Endothelial cell of umbilical vein (primary cell): ENCODE data around the gene ZFYVE21. TPM values are rescaled to one million over a fixed set of nuclear protein-coding genes. Genes with fewer than 3 reads are reported as not detected.

Source experiments
- BruUV-seq: library from RNA; stranded (reverse); fragments of 400-500 nt; replicated peaks from 2 replicates; lab custom pipeline; 2021; lab: Mats Ljungman, UMichigan
- CTCF ChIA-PET: fragments of 300-600, 350-600 bp; sonication (Branson Sonifier 250); formaldehyde crosslinking; loops from one replicate; lab custom pipeline; 2021; ENCODE audit warnings: antibody characterized with exemption, inconsistent platforms; lab: Charles Lee
- POLR2A ChIA-PET: fragments of 300-600, 350-600 bp; sonication (Branson Sonifier 250); formaldehyde crosslinking; loops from one replicate; lab custom pipeline; 2021; ENCODE audit warnings: antibody characterized with exemption, inconsistent platforms; lab: Charles Lee
- DNase-seq: peaks from one replicate; pipeline ENCODE4 v3.0.0-alpha.2; 2011; ENCODE audit warnings: low read depth, low spot score
- FAIRE-seq: peaks from 2 replicates; lab custom pipeline; 2011; peaks lifted over from hg19 to GRCh38; lab: Jason Lieb, UNC
- H2AFZ ChIP-seq: 2 replicates; pipeline ENCODE4 v1.6.0; 2012; ENCODE audit warnings: low read depth, low read length, control low read depth, inconsistent platforms
- H3K27ac ChIP-seq: 2 replicates; pipeline ENCODE4 v1.5.1; 2011; ENCODE audit warnings: low read depth, mild to moderate bottlenecking, control low read depth, low read length, moderate library complexity; ENCODE audit not compliant: insufficient read depth
- H3K27me3 ChIP-seq, 2 experiments: 2 replicates each; pipeline versions ENCODE4 v1.6.0 to v1.6.1; 2011; ENCODE audit warnings: low read length in 2 of 2, mixed read lengths in 1 of 2; ENCODE audit not compliant: control insufficient read depth in 2 of 2, insufficient read depth in 2 of 2
- H3K36me3 ChIP-seq, 2 experiments: 2 replicates in 1 of 2; 3 replicates in 1 of 2; pipeline ENCODE4 v1.5.1; 2011; ENCODE audit warnings: low read length in 2 of 2, mild to moderate bottlenecking in 1 of 2, moderate library complexity in 1 of 2; ENCODE audit not compliant: control insufficient read depth in 2 of 2, insufficient read depth in 2 of 2; ENCODE audit errors: extremely low read depth in 1 of 2
- H3K4me1 ChIP-seq: 3 replicates; pipeline ENCODE4 v1.5.1; 2011; ENCODE audit warnings: mild to moderate bottlenecking, low read length; ENCODE audit not compliant: control insufficient read depth, insufficient read depth; ENCODE audit errors: extremely low read depth
- H3K4me2 ChIP-seq: 2 replicates; pipeline ENCODE4 v1.6.1; 2011; ENCODE audit warnings: low read length, control low read depth, mixed read lengths; ENCODE audit not compliant: insufficient read depth
- H3K4me3 ChIP-seq, 3 experiments: fragments of 200-600 bp in 1 of 3; sonication (generic), shearing (Covaris generic) in 1 of 3; replicated peaks in 1 of 3; 2 replicates each; pipeline ENCODE4 v1.5.1; 2011 to 2016; ENCODE audit warnings: control low read depth in 3 of 3, low read length in 3 of 3, mild to moderate bottlenecking in 2 of 3, inconsistent platforms in 1 of 3, low read depth in 1 of 3, moderate library complexity in 1 of 3; ENCODE audit not compliant: insufficient read depth in 1 of 3
- H3K79me2 ChIP-seq: 2 replicates; pipeline ENCODE4 v1.6.0; 2012; ENCODE audit warnings: low read length, inconsistent platforms; ENCODE audit not compliant: control insufficient read depth, insufficient read depth
- H3K9ac ChIP-seq: replicated peaks from 2 replicates; pipeline ENCODE3; 2011; ENCODE audit warnings: low read length, control low read depth; ENCODE audit not compliant: insufficient read depth; ENCODE audit errors: extremely low read depth
- H3K9me1 ChIP-seq: replicated peaks from 3 replicates; pipeline ENCODE4 v1.6.0; 2011; ENCODE audit warnings: mild to moderate bottlenecking, low read length; ENCODE audit not compliant: control insufficient read depth, insufficient read depth; ENCODE audit errors: extremely low read depth
- H3K9me3 ChIP-seq: replicated peaks from 2 replicates; pipeline ENCODE4 v1.5.1; 2012; ENCODE audit warnings: low read length, inconsistent platforms; ENCODE audit not compliant: control insufficient read depth, insufficient read depth
- H4K20me1 ChIP-seq: replicated peaks from 2 replicates; pipeline ENCODE3; 2011; ENCODE audit warnings: mild to moderate bottlenecking, low read length; ENCODE audit not compliant: control insufficient read depth, insufficient read depth; ENCODE audit errors: extremely low read depth
- EZH2 ChIP-seq: IDR thresholded peaks from 2 replicates; pipeline ENCODE4 v1.6.1; 2012; ENCODE audit warnings: borderline replicate concordance, low read depth, mild to moderate bottlenecking, moderate library complexity, low read length, inconsistent platforms; ENCODE audit not compliant: severe bottlenecking
- FOS ChIP-seq: IDR thresholded peaks from 2 replicates; pipeline ENCODE4 v1.6.1; 2011; ENCODE audit warnings: mild to moderate bottlenecking, low read length, moderate library complexity, borderline replicate concordance; ENCODE audit not compliant: insufficient read depth
- JUN ChIP-seq: IDR thresholded peaks from 2 replicates; pipeline ENCODE4 v1.6.1; 2011; ENCODE audit warnings: borderline replicate concordance, low read depth; ENCODE audit not compliant: insufficient read length, insufficient read depth
- MYC ChIP-seq: IDR thresholded peaks from one replicate; pipeline ENCODE4 v1.6.1; 2011; ENCODE audit warnings: mild to moderate bottlenecking, low read depth, low read length
- POLR2A ChIP-seq: IDR thresholded peaks from 2 replicates; pipeline ENCODE4 v1.6.1; 2012; ENCODE audit warnings: low read depth, mild to moderate bottlenecking, control low read depth, low read length
- POLR2AphosphoS5 ChIP-seq: IDR thresholded peaks from 2 replicates; pipeline ENCODE4 v1.6.1; 2012; ENCODE audit warnings: low read depth, mild to moderate bottlenecking, control low read depth, low read length, moderate library complexity; ENCODE audit not compliant: insufficient read depth
- dilution Hi-C: fragments of 300-500 bp; cut with MboI; formaldehyde crosslinking; loops from one replicate; pipeline ENCODE4 v1.15.0; 2019; ENCODE audit warnings: low sequenced_read_pairs; ENCODE audit not compliant: extremely low pct_ligation_motif_present
- intact Hi-C: fragments of 100-400 bp; cut with micrococcal nuclease; formaldehyde crosslinking; loops from one replicate; pipeline ENCODE4 v1.10.0; 2022
- polyA plus RNA-seq, 4 experiments: library from polyadenylated mRNA; depleted of rRNA in 3 of 4; stranded (reverse) in 3 of 4; unstranded in 1 of 4; fragments of >200 nt; gene quantifications; 2 replicates each; pipeline versions ENCODE4 v1.2.1 to v1.2.3, GENCODE V29; 2011 to 2012; ENCODE audit warnings: missing spikeins in 1 of 4
- total RNA-seq: library from RNA; stranded (reverse); gene quantifications from 2 replicates; pipeline ENCODE4 v1.2.3, GENCODE V29; 2021
- TF ChIP-seq, protein P1 (sequence below): IDR thresholded peaks from 2 replicates; pipeline ENCODE4 v1.6.1; 2011; ENCODE audit not compliant: insufficient read depth, insufficient read length
- TF ChIP-seq, protein P2 (sequence below), 2 donors: IDR thresholded peaks; 1 replicate in 1 of 2; 2 replicates in 1 of 2; pipeline ENCODE4 v1.5.1; 2011; ENCODE audit warnings: low read length in 2 of 2, mild to moderate bottlenecking in 2 of 2, moderate library complexity in 2 of 2, control low read depth in 1 of 2, inconsistent platforms in 1 of 2, low read depth in 1 of 2; ENCODE audit not compliant: insufficient read depth in 1 of 2; ENCODE audit errors: extremely low read depth in 1 of 2

The ZFYVE21 gene
- total and polyA plus RNA-seq, 2 donors (not counting 3 experiments of a cell fraction or from before 2014, with no cell fraction given), result 54.5 to 98.3 TPM

DNA sequence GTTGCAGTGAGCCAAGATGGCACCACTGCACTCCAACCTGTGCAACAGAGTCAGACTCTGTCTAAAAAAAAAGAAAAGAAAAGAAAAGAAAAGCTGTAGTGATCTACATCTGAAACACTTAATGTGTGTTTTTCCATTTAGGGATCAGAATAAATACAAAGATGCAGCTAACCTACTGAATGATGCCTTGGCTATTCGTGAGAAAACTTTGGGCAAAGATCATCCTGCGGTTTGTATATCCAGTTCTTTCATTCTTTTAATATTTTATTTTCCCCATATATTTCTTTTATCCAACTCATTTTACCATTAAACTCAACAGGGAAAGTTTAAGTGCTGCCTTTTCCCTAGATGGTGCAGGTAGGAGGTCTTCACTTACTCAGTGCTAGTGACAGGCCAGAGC, 46.2 kb upstream of the ZFYVE21 start:
- POLR2A ChIA-PET, result no interaction called here
- Histone ChIP-seq H4K20me1 (peaks cover 2% of the 10 kb centered on the region), H3K4me1 (no peaks in the 10 kb centered on the region), H3K79me2 (peaks cover 23% of the 10 kb centered on the region), H3K4me2 (no peak overlapping the region), H3K9ac (no peak overlapping the region), H2AFZ (no peak overlapping the region), H3K36me3 (peaks cover 21 to 30% of the 10 kb centered on the region in 2 experiments), H3K27me3 (no peaks in the 10 kb centered on the region), H3K9me3 (no peaks in the 10 kb centered on the region), H3K4me3 (no peak overlapping the region), H3K9me1 (no peaks in the 10 kb centered on the region), H3K27ac (no peak overlapping the region)
- BruUV-seq, result no TSS peak
- no peak for DNase-seq
- intact Hi-C loops (no loop called here), dilution Hi-C loops (no loop called here)
- no peak for FAIRE-seq
- no peak for TF ChIP-seq POLR2AphosphoS5
- CTCF ChIA-PET, result no interaction called here

DNA sequence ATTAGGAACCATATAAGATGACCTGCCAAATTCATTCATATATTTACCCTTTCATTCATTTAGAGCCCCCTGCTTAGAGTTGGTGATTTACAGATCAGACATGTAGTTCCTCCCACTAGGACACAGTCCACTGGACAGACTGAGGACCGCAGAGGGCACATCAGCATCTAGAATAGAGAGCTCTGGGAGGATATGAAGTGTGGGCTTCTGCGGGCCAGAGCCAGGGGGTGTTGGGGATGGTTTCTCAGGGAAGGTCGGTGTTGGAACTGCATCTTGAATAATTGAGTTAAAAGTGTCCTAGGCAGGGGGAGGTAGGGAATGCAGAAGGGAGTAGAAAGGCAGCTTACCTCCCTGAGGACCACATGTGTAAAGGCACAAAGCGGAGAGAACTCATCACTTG, 43.7 kb upstream of the ZFYVE21 start:
- DNase-seq, result no peak
- intact Hi-C loops (no loop called here), dilution Hi-C loops (no loop called here)
- no TSS peak for BruUV-seq
- ChIA-PET CTCF (no interaction called here), POLR2A (no interaction called here)
- TF ChIP-seq, protein P1, sequence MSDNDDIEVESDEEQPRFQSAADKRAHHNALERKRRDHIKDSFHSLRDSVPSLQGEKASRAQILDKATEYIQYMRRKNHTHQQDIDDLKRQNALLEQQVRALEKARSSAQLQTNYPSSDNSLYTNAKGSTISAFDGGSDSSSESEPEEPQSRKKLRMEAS, result no peak
- TF ChIP-seq, protein P2, sequence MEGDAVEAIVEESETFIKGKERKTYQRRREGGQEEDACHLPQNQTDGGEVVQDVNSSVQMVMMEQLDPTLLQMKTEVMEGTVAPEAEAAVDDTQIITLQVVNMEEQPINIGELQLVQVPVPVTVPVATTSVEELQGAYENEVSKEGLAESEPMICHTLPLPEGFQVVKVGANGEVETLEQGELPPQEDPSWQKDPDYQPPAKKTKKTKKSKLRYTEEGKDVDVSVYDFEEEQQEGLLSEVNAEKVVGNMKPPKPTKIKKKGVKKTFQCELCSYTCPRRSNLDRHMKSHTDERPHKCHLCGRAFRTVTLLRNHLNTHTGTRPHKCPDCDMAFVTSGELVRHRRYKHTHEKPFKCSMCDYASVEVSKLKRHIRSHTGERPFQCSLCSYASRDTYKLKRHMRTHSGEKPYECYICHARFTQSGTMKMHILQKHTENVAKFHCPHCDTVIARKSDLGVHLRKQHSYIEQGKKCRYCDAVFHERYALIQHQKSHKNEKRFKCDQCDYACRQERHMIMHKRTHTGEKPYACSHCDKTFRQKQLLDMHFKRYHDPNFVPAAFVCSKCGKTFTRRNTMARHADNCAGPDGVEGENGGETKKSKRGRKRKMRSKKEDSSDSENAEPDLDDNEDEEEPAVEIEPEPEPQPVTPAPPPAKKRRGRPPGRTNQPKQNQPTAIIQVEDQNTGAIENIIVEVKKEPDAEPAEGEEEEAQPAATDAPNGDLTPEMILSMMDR (IDR thresholded peaks at IDR 0.05; ENCODE audit: extremely low read depth in 1 of 2, insufficient read depth in 1 of 2, low read depth in 1 of 2, low read length in 2 of 2), result no peak
- TF ChIP-seq JUN (no peak), POLR2A (no peak), MYC (no peak), FOS (no peak), EZH2 (no peak), POLR2AphosphoS5 (no peak)
- Histone ChIP-seq H3K36me3 (peaks cover 36 to 41% of the 10 kb centered on the region in 2 experiments), H3K4me1 (no peaks in the 10 kb centered on the region), H4K20me1 (peaks cover 2% of the 10 kb centered on the region), H3K27ac (no peak overlapping the region), H3K4me2 (no peak overlapping the region), H3K9me1 (no peaks in the 10 kb centered on the region), H3K4me3 (no peak overlapping the region), H3K9me3 (no peaks in the 10 kb centered on the region), H3K9ac (no peak overlapping the region), H3K79me2 (peaks cover 8% of the 10 kb centered on the region), H2AFZ (no peak overlapping the region), H3K27me3 (no peaks in the 10 kb centered on the region)
- FAIRE-seq, result no peak
